HEK293 (cell line): ENCODE measurements around the gene TMEM45B.
"Not testable (repeated sequence)": the region's sequence is repeated elsewhere in the genome, so short reads cannot be mapped to it uniquely, and the experiment has no call there.

ENCODE experiments used
- CTCF ChIA-PET: fragments of 350-600 bp; formaldehyde crosslinking; extraction: SDS; loops from one replicate; lab custom pipeline; 2021; ENCODE audit warnings: antibody characterized with exemption; lab: Yijun Ruan, JAX
- POLR2A ChIA-PET: fragments of 300-600 bp; formaldehyde crosslinking; extraction: SDS; loops from one replicate; lab custom pipeline; 2020; ENCODE audit warnings: antibody characterized with exemption, inconsistent platforms; lab: Yijun Ruan, JAX
- H3K27ac ChIP-seq: fragments of 200-500 bp; sonication (Bioruptor generic); 2 replicates; pipeline ENCODE4 v1.5.1; 2014; ENCODE audit warnings: low read depth, low read length, control low read depth, inconsistent platforms; ENCODE audit errors: extremely low read depth
- H3K36me3 ChIP-seq, 2 experiments: fragments of 200-500 bp in 1 of 2; sonication (Bioruptor generic) in 1 of 2; 1 replicate in 1 of 2; 2 replicates in 1 of 2; pipeline ENCODE4 v1.5.1; 2014 to 2017; ENCODE audit warnings: inconsistent platforms in 2 of 2, low read length in 2 of 2; ENCODE audit not compliant: control insufficient read depth in 2 of 2, insufficient read depth in 1 of 2
- H3K4me1 ChIP-seq: fragments of 200-500 bp; sonication (Bioruptor generic); 2 replicates; pipeline ENCODE4 v1.5.1; 2014; ENCODE audit warnings: mild to moderate bottlenecking, low read length, inconsistent platforms; ENCODE audit not compliant: control insufficient read depth, insufficient read depth
- H3K4me3 ChIP-seq: 2 replicates; pipeline ENCODE4 v1.5.1; 2011; ENCODE audit warnings: low read depth, mild to moderate bottlenecking, control low read depth, low read length, moderate library complexity
- H3K9me3 ChIP-seq: fragments of 200-500 bp; sonication (Bioruptor generic); 2 replicates; pipeline ENCODE4 v1.5.1; 2014; ENCODE audit warnings: low read depth, low read length, inconsistent platforms; ENCODE audit not compliant: control insufficient read depth, insufficient read depth
- AEBP2 ChIP-seq: fragments of 450-650 bp; formaldehyde crosslinking; IDR thresholded peaks from 2 replicates; pipeline ENCODE4 v1.5.1; 2016; ENCODE audit warnings: missing biosample characterization, missing genetic modification characterization, borderline replicate concordance
- ELK4 ChIP-seq: IDR thresholded peaks from 2 replicates; pipeline ENCODE4 v1.6.1; 2011; ENCODE audit warnings: mild to moderate bottlenecking, low read depth, low read length, borderline replicate concordance
- ZBTB26 ChIP-seq: fragments of 450-650 bp; formaldehyde crosslinking; optimal IDR thresholded peaks from 2 replicates; pipeline ENCODE3; 2016; ENCODE audit warnings: missing biosample characterization, mild to moderate bottlenecking, missing genetic modification characterization
- ZNF132 ChIP-seq: fragments of 450-650 bp; formaldehyde crosslinking; IDR thresholded peaks from 2 replicates; pipeline ENCODE4 v1.5.1; 2017; ENCODE audit warnings: missing biosample characterization, missing genetic modification characterization, borderline replicate concordance
- ZNF146 ChIP-seq: fragments of 450-650 bp; formaldehyde crosslinking; IDR thresholded peaks from 2 replicates; pipeline ENCODE4 v1.5.1; 2016; ENCODE audit warnings: missing biosample characterization, missing genetic modification characterization
- ZNF391 ChIP-seq: fragments of 450-650 bp; formaldehyde crosslinking; IDR thresholded peaks from 2 replicates; pipeline ENCODE4 v1.5.1; 2016; ENCODE audit warnings: low read depth, missing biosample characterization, missing genetic modification characterization, borderline replicate concordance
- ZNF394 ChIP-seq: fragments of 450-650 bp; formaldehyde crosslinking; IDR thresholded peaks from 2 replicates; pipeline ENCODE4 v1.5.1; 2016; ENCODE audit warnings: missing biosample characterization, missing genetic modification characterization, mild to moderate bottlenecking, moderate library complexity, borderline replicate concordance
- ZNF449 ChIP-seq: fragments of 450-650 bp; formaldehyde crosslinking; IDR thresholded peaks from 2 replicates; pipeline ENCODE4 v1.5.1; 2017; ENCODE audit warnings: missing biosample characterization, mild to moderate bottlenecking, missing genetic modification characterization, moderate library complexity
- ZNF561 ChIP-seq: fragments of 450-650 bp; IDR thresholded peaks from 2 replicates; pipeline ENCODE4 v1.5.1; 2018; ENCODE audit warnings: missing biosample characterization, missing genetic modification characterization, borderline replicate concordance
- ZNF701 ChIP-seq: fragments of 450-650 bp; formaldehyde crosslinking; IDR thresholded peaks from 2 replicates; pipeline ENCODE4 v1.5.1; 2016; ENCODE audit warnings: missing biosample characterization, missing genetic modification characterization
- ZNF768 ChIP-seq: fragments of 450-650 bp; formaldehyde crosslinking; IDR thresholded peaks from 2 replicates; pipeline ENCODE4 v1.5.1; 2018; ENCODE audit warnings: missing biosample characterization, mild to moderate bottlenecking, missing genetic modification characterization
- ZSCAN16 ChIP-seq: fragments of 450-650 bp; formaldehyde crosslinking; IDR thresholded peaks from 2 replicates; pipeline ENCODE4 v1.5.1; 2016; ENCODE audit warnings: missing biosample characterization, missing genetic modification characterization
- ZSCAN4 ChIP-seq: fragments of 450-650 bp; formaldehyde crosslinking; IDR thresholded peaks from 2 replicates; pipeline ENCODE4 v1.5.1; 2017; ENCODE audit warnings: missing biosample characterization, missing genetic modification characterization

The TMEM45B gene

GRCh38 chr11:129833260-129833659, 17.6 kb downstream of the TMEM45B start:
- H3K9me3 ChIP-seq, H3K4me1 ChIP-seq, H3K36me3 ChIP-seq, POLR2A ChIA-PET, CTCF ChIA-PET, H3K4me3 ChIP-seq, H3K27ac ChIP-seq: not testable (repeated sequence)

- H3K4me3 ChIP-seq: not testable (repeated sequence)
Measured at GRCh38 chr11:129836423-129836891, 20.8 kb downstream of the TMEM45B start.

GRCh38 chr11:129836979-129837378, 21.3 kb downstream of the TMEM45B start:
- Histone ChIP-seq H3K9me3 (no peaks in the 10 kb centered on the region), H3K36me3 (no peaks in the 10 kb centered on the region), H3K27ac (no peak overlapping the region), H3K4me1 (no peaks in the 10 kb centered on the region), H3K4me3 (no peak overlapping the region)
- TF ChIP-seq ZBTB26 (tag by site-specific recombination): no peak
- no peak for TF ChIP-seq ZNF449 (tag by site-specific recombination)
- TF ChIP-seq ZNF768: no peak
- TF ChIP-seq AEBP2 (tag by site-specific recombination): no peak
- no peak for TF ChIP-seq ZSCAN16 (tag by site-specific recombination)
- TF ChIP-seq ZNF132 (tag by site-specific recombination): no peak
- no peak for TF ChIP-seq ZSCAN4
- no peak for TF ChIP-seq ZNF561
- TF ChIP-seq ZNF391 (tag by site-specific recombination): no peak
- TF ChIP-seq ZNF394 (tag by site-specific recombination): no peak
- no peak for TF ChIP-seq ZNF701
- TF ChIP-seq ELK4: no peak
- POLR2A ChIA-PET: no interaction called here
- CTCF ChIA-PET: interaction anchor here (0.7 kb wide), 1 partner anchor 848 kb away, joined by 4 read pairs; no protein-coding TSS in a partner anchor

More at GRCh38 chr11:129836423-129836891, 20.8 kb downstream of the TMEM45B start:
- POLR2A ChIA-PET, H3K4me1 ChIP-seq, H3K27ac ChIP-seq, H3K36me3 ChIP-seq, H3K9me3 ChIP-seq: not testable (repeated sequence)
- CTCF ChIA-PET: interaction anchor here (0.7 kb wide), 1 partner anchor 28 kb away, joined by 3 read pairs; no protein-coding TSS in a partner anchor
- 0 out of 2 replicates have a peak, but pooled peaks have one; percentile 20 for TF ChIP-seq ZNF146 (tag by site-specific recombination)
